Epithelial cell of proximal tubule (primary cell): ENCODE data around the gene TSKU. TPM values are rescaled to one million over a fixed set of nuclear protein-coding genes. Genes with fewer than 3 reads are reported as not detected.

Experiments used
- DNase-seq: peaks from one replicate; pipeline ENCODE4 v3.0.0-alpha.2; 2011; ENCODE audit warnings: low read depth
- H3K4me3 ChIP-seq: 2 replicates; pipeline ENCODE4 v1.5.1; 2011; ENCODE audit warnings: low read depth, mild to moderate bottlenecking, low read length
- CTCF ChIP-seq: conservative IDR thresholded peaks from 2 replicates; pipeline ENCODE4 v1.5.1; 2012; ENCODE audit warnings: low read depth, mild to moderate bottlenecking, low read length
- total RNA-seq: library from RNA; depleted of rRNA; stranded (reverse); fragments of >200 nt; gene quantifications from 2 replicates; pipeline ENCODE4 v1.2.3, GENCODE V29; 2015

The TSKU gene
- total RNA-seq, 1 donor from 2014 or later = 18.3 TPM

- H3K4me3 ChIP-seq = no peak overlapping the region
- DNase-seq = no peak
- TF ChIP-seq CTCF = no peak
Observed at GRCh38 chr11:76752321-76753143, 30.6 kb upstream of the TSKU start.

GRCh38 chr11:76753449-76753848 lies 29.7 kb upstream of the TSKU start:
- no peak overlapping the region for H3K4me3 ChIP-seq
- no peak for TF ChIP-seq CTCF
- no peak for DNase-seq

- no peak for TF ChIP-seq CTCF
- no peak for DNase-seq
- no peak overlapping the region for H3K4me3 ChIP-seq
Observed at GRCh38 chr11:76753950-76754349, 29.2 kb upstream of the TSKU start.

- no peak for TF ChIP-seq CTCF
- no peak overlapping the region for H3K4me3 ChIP-seq
- no peak for DNase-seq
Observed at GRCh38 chr11:76756341-76756741, 26.8 kb upstream of the TSKU start.

- no peak for DNase-seq
- no peak overlapping the region for H3K4me3 ChIP-seq
- TF ChIP-seq CTCF = no peak
Observed at GRCh38 chr11:76758311-76758710, 24.8 kb upstream of the TSKU start.

- no peak for DNase-seq
- H3K4me3 ChIP-seq = no peak overlapping the region
- TF ChIP-seq CTCF = no peak
Observed at GRCh38 chr11:76759092-76759491, 24.1 kb upstream of the TSKU start.

GRCh38 chr11:76759517-76759916 lies 23.6 kb upstream of the TSKU start:
- no peak for TF ChIP-seq CTCF
- H3K4me3 ChIP-seq = no peak overlapping the region
- DNase-seq = no peak
